SK-N-SH (cell line): ENCODE results near the gene C6orf141.

Experiments
- CTCF ChIP-seq: fragments of 200-600 bp; sonication (generic); IDR thresholded peaks from 2 replicates; pipeline ENCODE4 v1.6.1; 2017; ENCODE audit warnings: antibody characterized with exemption, mild to moderate bottlenecking, moderate library complexity
- EP300 ChIP-seq, 2 experiments: IDR thresholded peaks; 2 replicates each; pipeline versions ENCODE4 v1.4.0 to v1.6.1; 2012; ENCODE audit warnings: borderline replicate concordance in 1 of 2, low read depth in 1 of 2, low read length in 1 of 2
- FOXJ3 ChIP-seq: sonication (generic); formaldehyde crosslinking; IDR thresholded peaks from 2 replicates; pipeline ENCODE4 v1.5.1; 2020; ENCODE audit warnings: mild to moderate bottlenecking, missing genetic modification reagents
- FOXM1 ChIP-seq: IDR thresholded peaks from 2 replicates; pipeline ENCODE4 v1.4.0; 2012; ENCODE audit warnings: low read depth, mild to moderate bottlenecking
- JUND ChIP-seq: IDR thresholded peaks from 2 replicates; pipeline ENCODE4 v1.4.0; 2012
- POLR2AphosphoS5 ChIP-seq: IDR thresholded peaks from 2 replicates; pipeline ENCODE4 v1.6.1; 2012; ENCODE audit warnings: low read depth, low read length
- RCOR1 ChIP-seq: fragments of 150-350 bp; IDR thresholded peaks from 2 replicates; pipeline ENCODE4 v1.6.1; 2017; ENCODE audit warnings: antibody characterized with exemption, low read length
- SMC3 ChIP-seq: IDR thresholded peaks from 2 replicates; pipeline ENCODE4 v1.6.1; 2012; ENCODE audit warnings: low read depth, low read length, improper control_type of control experiment

GRCh38 chr6:49515485-49516146 is 34.9 kb upstream of the C6orf141 start:
- TF ChIP-seq CTCF (no peak), EP300 (IDR thresholded peaks at IDR 0.05; ENCODE audit: borderline replicate concordance in 1 of 2, low read depth in 1 of 2, low read length in 1 of 2) (no peak), POLR2AphosphoS5 (no peak), FOXJ3 (CRISPR knock-in tag) (no peak), FOXM1 (no peak), SMC3 (no peak), RCOR1 (no peak), JUND (no peak)
